ENCODE data around the gene NUDT5. TPM values are rescaled to one million over a fixed set of nuclear protein-coding genes. Genes with fewer than 3 reads are reported as not detected.

The NUDT5 gene
- 126 to 167 TPM (median 141 TPM) in 5 replicates for total RNA-seq (2022; extraction: Qiagen RNA extraction; ENCODE audit: low read depth)

DNA sequence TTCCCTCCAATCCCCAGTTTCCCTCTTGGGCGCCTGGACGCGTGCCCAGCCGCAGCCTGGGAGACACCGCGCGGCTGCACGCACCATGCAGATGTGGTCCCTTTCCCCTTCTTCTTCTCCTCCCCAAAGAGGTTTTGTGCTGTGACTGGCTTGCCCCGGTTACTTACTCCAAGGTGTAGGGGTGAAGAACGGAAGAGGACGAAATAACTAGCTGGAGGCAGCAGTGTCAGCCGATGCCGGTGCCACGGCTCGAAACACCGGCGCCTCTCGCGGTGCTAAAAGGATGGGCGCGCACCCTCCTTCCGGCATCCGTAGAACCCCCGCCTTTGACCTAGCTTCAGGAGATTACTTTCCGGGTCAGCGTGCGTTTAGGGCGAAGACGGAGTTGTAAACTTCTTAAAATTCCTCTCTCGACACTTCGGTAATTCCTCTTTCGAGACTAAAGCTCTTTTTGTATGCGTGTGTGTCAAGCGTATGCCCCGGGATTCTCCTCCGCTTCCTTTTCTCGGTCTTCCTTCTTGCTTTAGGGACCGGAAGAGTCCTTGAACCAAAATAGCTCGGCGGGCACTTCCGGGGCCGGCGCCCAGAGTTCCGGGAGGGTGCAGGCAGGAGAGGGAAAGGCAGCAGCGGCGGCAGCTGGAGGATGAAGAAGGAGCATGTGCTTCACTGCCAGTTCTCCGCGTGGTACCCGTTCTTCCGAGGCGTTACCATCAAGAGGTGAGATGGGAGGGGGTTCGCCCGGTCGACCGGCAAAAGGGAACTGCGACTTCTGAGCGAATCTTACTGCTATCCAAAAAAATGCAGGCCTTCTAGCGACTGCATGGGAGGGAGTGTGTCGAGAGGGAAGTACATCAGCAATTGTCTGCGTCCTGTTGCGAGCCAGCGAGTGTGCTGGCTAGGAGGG is at the start of gene NUDT5, which contains the start of gene CDC123:
Gene NUDT5 (minus strand): TSS at position 289 of the 904 bp plus-strand sequence. CDS start 9,600 bp downstream, outside the sequence.
Gene CDC123 (plus strand): TSS at position 586 of the 904 bp plus-strand sequence. CDS start 58 bp downstream, at position 644.

DNA sequence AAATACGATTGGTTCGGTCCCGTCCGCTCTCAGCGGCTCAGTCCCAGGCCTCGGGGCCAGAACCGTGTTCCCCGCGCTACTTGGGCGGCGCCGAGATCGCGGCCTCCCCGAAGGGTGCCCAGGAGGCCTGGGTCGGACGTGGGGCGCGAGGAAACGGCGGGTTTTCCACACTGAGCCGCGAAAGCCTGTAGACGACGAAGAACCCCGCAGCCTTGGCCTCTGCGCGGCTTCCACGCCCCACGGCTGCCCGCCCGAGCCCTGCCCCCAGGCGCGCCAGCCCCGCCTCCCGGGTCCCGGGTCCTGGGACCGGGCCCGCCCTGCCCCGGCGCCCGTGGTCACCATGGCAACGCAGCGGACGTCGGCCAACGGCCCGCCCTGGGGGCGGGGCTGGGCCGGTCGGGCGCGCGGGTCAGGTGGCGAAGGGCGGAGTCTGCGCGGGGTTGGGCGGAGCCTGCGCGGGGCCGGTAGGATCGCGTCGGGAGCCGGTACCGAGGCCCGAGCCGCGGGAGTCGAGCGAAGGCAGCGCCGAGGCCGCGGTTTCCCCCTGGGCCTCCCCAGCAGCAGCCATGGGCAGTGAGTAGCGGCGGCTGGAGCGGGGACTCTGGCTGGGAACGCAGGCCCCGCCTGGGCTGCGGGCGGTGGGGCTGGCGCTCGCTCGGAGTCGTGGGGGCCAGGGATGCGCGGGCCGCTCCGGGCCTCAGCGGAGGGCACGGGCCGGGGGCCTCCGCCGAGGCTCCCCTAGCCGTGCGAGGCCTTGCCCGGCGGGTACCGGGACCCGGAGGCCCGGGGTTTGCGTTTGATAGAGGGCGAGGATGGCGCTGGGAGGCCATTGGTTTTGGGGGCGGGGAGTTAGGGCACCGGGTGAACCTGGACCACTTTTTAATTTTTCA is 66.2 kb downstream of the NUDT5 start, which contains the start of gene SEC61A2:
Gene SEC61A2 (plus strand): TSS at position 456 of the 890 bp plus-strand sequence. CDS start 111 bp downstream, at position 567.

Other genes with a start within 250 kb of the NUDT5 start
- 15.4 to 21.1 TPM (median 16.3 TPM) in 5 replicates for gene UPF2, start 153.1 kb downstream of the NUDT5 start, total RNA-seq (2022; extraction: Qiagen RNA extraction; ENCODE audit: low read depth)
- gene DHTKD1, start 126.9 kb downstream of the NUDT5 start, total RNA-seq (2022; extraction: Qiagen RNA extraction; ENCODE audit: low read depth), result 6.7 to 9.5 TPM (median 8.6 TPM) in 5 replicates
- gene SEC61A2, start 66.2 kb downstream of the NUDT5 start, total RNA-seq (2022; extraction: Qiagen RNA extraction; ENCODE audit: low read depth), result 11.1 to 13.8 TPM (median 12.6 TPM) in 5 replicates
- 130 to 200 TPM (median 134 TPM) in 5 replicates for gene CDC123, start 297 bp upstream of the NUDT5 start, total RNA-seq (2022; extraction: Qiagen RNA extraction; ENCODE audit: low read depth)
- 6.3 to 8.0 TPM (median 7.6 TPM) in 5 replicates for gene CAMK1D, start 153.7 kb upstream of the NUDT5 start, total RNA-seq (2022; extraction: Qiagen RNA extraction; ENCODE audit: low read depth)